ENCODE results near the gene DYNLL1. TPM values are rescaled to one million over a fixed set of nuclear protein-coding genes. Genes with fewer than 3 reads are reported as not detected.

The DYNLL1 gene
- total and polyA plus RNA-seq, 2 experiments from 2014 or later, result 340 to 782 TPM

DNA sequence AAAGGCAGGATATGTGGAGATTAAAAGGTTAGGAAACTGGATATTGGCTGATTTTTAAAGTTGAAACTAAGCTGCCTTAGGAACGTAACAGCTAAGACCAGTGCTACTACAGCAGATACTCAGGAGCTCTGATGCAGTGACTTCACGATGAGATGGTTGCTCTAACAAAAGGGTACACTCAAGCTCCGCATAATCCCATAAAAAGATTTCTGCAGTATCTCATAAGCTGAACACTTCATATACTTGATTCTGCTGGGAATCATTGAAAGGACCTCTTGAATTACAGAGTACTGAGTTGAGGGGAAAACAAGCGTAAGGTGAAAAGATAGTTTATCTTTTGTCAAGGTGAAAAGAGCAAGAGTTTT is 41.9 kb downstream of the DYNLL1 start:
- in situ Hi-C loops (cut with MboI), result no loop called here
- peak overlapping the region; percentile 45 for H3K4me3 ChIP-seq
- peak overlapping the region; percentile 49; the same call in 1 of the 2 replicates for H3K27ac ChIP-seq
- H3K4me1 ChIP-seq (ENCODE audit: insufficient read depth), result peaks cover 49% of the 10 kb centered on the region
- peak overlapping the region; percentile 35; the same call in 1 of the 2 replicates for H3K9ac ChIP-seq
- peaks cover 87% of the 10 kb centered on the region for H3K79me2 ChIP-seq (ENCODE audit: insufficient read depth)
- no peak overlapping the region for H2AFZ ChIP-seq
- H3K9me2 ChIP-seq (ENCODE audit: insufficient read depth), result no peaks in the 10 kb centered on the region
- no peaks in the 10 kb centered on the region for H3K27me3 ChIP-seq (replicated peaks; ENCODE audit: insufficient read depth)
- whole genome bisulfite sequencing, 2 experiments (ENCODE audit: low coverage in 1 of 2, low lambda C conversion rate in 2 of 2, missing lambda C conversion rate in 2 of 2), result 64 to 73% methylated on average over 4 of the region's 4 CpGs
- TF ChIP-seq EZH2phosphoT487 (IDR thresholded peaks at IDR 0.05; ENCODE audit: insufficient read depth, low read depth) (no peak), EZH2 (IDR thresholded peaks at IDR 0.05; ENCODE audit: insufficient read depth, poor library complexity, severe bottlenecking) (no peak)
- no peaks in the 10 kb centered on the region for H3K9me3 ChIP-seq (ENCODE audit: low read depth)
- peaks cover 44% of the 10 kb centered on the region for H3F3A ChIP-seq (ENCODE audit: insufficient read depth)
- peaks cover 43% of the 10 kb centered on the region for H4K20me1 ChIP-seq (ENCODE audit: insufficient read depth)
- H3K36me3 ChIP-seq (ENCODE audit: low read depth), result no peaks in the 10 kb centered on the region
- H3K4me2 ChIP-seq (ENCODE audit: unreplicated experiment), result peak overlapping the region; percentile 74
- DNase-seq, result peak; percentile 4

DNA sequence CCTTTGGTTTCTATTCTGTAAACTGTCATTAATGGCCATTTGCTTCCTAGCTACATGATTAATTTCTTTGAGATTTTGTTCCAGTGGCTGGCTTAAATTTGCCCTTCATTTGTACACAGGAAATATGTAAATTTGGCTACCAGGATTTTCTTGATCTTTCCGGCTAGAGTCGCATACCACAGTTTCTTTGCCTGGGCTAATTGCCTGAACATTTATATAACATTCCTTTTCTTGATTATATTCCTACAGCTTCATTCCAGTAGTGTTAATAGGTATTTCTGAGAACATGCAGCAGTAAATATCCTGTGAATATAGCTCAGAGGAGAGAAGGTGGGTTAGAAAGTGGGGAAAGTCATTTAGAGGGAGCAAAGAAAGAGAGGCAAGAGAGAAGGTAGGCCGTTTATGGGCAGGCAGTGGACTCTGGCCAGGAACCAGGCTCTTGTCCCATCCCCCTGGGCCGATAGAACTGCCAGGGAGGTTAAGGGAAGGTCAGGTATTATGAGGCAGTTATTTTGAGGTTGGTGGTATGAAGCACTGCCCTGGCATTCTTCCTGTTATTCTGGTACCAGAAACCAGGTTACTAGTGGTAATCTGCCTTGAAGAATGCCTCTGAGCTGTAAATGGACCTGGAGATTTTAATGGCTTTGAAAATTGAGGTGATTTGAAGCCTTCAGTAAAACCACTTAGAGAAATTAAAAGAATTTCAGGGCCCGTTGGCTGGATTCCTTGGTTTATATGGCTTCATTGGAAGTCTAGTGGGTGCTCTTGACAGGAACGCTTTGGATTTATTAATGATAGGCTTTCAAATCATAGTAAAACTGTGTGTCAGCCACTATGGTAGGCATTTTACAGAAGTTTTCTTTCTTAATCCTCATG is 42.6 kb downstream of the DYNLL1 start:
- Histone ChIP-seq H3K4me1 (ENCODE audit: insufficient read depth) (peaks cover 49% of the 10 kb centered on the region), H3K9me3 (ENCODE audit: low read depth) (no peaks in the 10 kb centered on the region), H3K9ac (peak overlapping the region; percentile 35; the same call in 1 of the 2 replicates), H3K79me2 (ENCODE audit: insufficient read depth) (peaks cover 94% of the 10 kb centered on the region), H4K20me1 (ENCODE audit: insufficient read depth) (peaks cover 48% of the 10 kb centered on the region), H3K27me3 (replicated peaks; ENCODE audit: insufficient read depth) (no peaks in the 10 kb centered on the region), H3K4me2 (ENCODE audit: unreplicated experiment) (peak overlapping the region; percentile 74), H2AFZ (no peak overlapping the region), H3K36me3 (ENCODE audit: low read depth) (no peaks in the 10 kb centered on the region), H3K9me2 (ENCODE audit: insufficient read depth) (no peaks in the 10 kb centered on the region), H3F3A (ENCODE audit: insufficient read depth) (peaks cover 44% of the 10 kb centered on the region), H3K27ac (peak overlapping the region; percentile 49), H3K4me3 (peak overlapping the region; percentile 45)
- in situ Hi-C loops (cut with MboI), result no loop called here
- TF ChIP-seq EZH2 (IDR thresholded peaks at IDR 0.05; ENCODE audit: insufficient read depth, poor library complexity, severe bottlenecking) (no peak), EZH2phosphoT487 (IDR thresholded peaks at IDR 0.05; ENCODE audit: insufficient read depth, low read depth) (no peak)
- DNase-seq, result peak; percentile 72
- 25 to 29% methylated on average over 6 of the region's 6 CpGs for WGBS, 2 experiments (ENCODE audit: low coverage in 1 of 2, low lambda C conversion rate in 2 of 2, missing lambda C conversion rate in 2 of 2)

DNA sequence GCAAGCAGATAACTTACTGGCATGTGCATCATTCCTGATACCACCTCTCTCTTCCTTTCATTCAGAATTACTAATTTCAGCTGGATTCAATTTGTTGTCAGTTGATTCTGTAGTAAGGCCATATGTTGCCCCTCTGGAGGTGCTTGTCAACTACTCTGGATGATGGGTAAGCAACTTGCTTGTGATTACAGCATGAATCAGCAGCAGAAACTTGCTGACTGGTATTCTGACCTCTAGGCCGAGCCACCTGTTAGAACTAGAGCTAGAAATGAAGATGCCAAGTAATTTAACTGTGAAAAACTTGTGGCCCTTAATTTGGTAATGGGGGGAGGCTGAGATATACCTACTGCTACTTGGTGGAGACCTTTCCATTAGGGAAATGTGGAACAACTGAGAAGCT is 43.4 kb downstream of the DYNLL1 start:
- Histone ChIP-seq H3K9me2 (ENCODE audit: insufficient read depth) (no peaks in the 10 kb centered on the region), H3K9ac (peak overlapping the region; percentile 2; the same call in 1 of the 2 replicates), H3K4me1 (ENCODE audit: insufficient read depth) (peaks cover 49% of the 10 kb centered on the region), H3K79me2 (ENCODE audit: insufficient read depth) (peaks cover 100% of the 10 kb centered on the region), H3K4me2 (ENCODE audit: unreplicated experiment) (peak overlapping the region; percentile 74), H3F3A (ENCODE audit: insufficient read depth) (peaks cover 44% of the 10 kb centered on the region), H3K9me3 (ENCODE audit: low read depth) (no peaks in the 10 kb centered on the region), H3K4me3 (peak overlapping the region; percentile 45; the same call in 1 of the 2 replicates), H2AFZ (no peak overlapping the region), H3K27ac (peak overlapping the region; percentile 49), H3K27me3 (replicated peaks; ENCODE audit: insufficient read depth) (no peaks in the 10 kb centered on the region), H3K36me3 (ENCODE audit: low read depth) (no peaks in the 10 kb centered on the region), H4K20me1 (ENCODE audit: insufficient read depth) (peaks cover 53% of the 10 kb centered on the region)
- peak; percentile 62 for DNase-seq
- WGBS, 2 experiments (ENCODE audit: low coverage in 1 of 2, low lambda C conversion rate in 2 of 2, missing lambda C conversion rate in 2 of 2), result 43 to 44% methylated on average over 1 of the region's 1 CpG
- TF ChIP-seq EZH2 (IDR thresholded peaks at IDR 0.05; ENCODE audit: insufficient read depth, poor library complexity, severe bottlenecking) (no peak), EZH2phosphoT487 (IDR thresholded peaks at IDR 0.05; ENCODE audit: insufficient read depth, low read depth) (no peak)
- in situ Hi-C loops (cut with MboI), result no loop called here

DNA sequence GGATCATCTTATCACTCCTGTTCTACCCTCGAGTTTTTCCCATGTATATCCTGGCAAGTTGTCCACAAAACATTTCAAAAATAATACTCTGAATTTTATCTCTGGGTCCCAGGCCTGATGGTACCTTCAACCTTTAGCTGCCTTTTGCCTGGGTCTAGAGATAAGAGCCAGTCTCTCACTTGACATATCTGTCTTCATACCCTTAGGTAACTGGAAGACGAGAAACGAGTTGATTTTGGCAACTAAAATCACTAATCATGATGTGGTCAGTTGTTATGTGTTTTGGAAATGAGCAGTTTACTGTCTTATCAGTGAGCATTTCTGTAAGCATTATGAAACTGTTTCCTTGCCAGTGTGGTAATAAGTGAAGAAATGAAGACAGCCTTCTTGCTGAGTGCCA is 44.5 kb downstream of the DYNLL1 start:
- TF ChIP-seq EZH2 (IDR thresholded peaks at IDR 0.05; ENCODE audit: insufficient read depth, poor library complexity, severe bottlenecking), result no peak
- TF ChIP-seq EZH2phosphoT487 (IDR thresholded peaks at IDR 0.05; ENCODE audit: insufficient read depth, low read depth), result no peak
- 0 out of 2 replicates have a peak overlapping the region, but pooled peaks have one; percentile 19 for H3K27ac ChIP-seq
- H3K9me3 ChIP-seq (ENCODE audit: low read depth), result no peaks in the 10 kb centered on the region
- H3K79me2 ChIP-seq (ENCODE audit: insufficient read depth), result peaks cover 100% of the 10 kb centered on the region
- H3K4me1 ChIP-seq (ENCODE audit: insufficient read depth), result peaks cover 48% of the 10 kb centered on the region
- H2AFZ ChIP-seq, result no peak overlapping the region
- H3K9ac ChIP-seq, result no peak overlapping the region
- no peak overlapping the region for H3K4me3 ChIP-seq
- H3K4me2 ChIP-seq (ENCODE audit: unreplicated experiment), result no peak overlapping the region
- peaks cover 53% of the 10 kb centered on the region for H4K20me1 ChIP-seq (ENCODE audit: insufficient read depth)
- H3K27me3 ChIP-seq (replicated peaks; ENCODE audit: insufficient read depth), result no peaks in the 10 kb centered on the region
- DNase-seq, result peak; percentile 46
- H3K9me2 ChIP-seq (ENCODE audit: insufficient read depth), result no peaks in the 10 kb centered on the region
- WGBS, 2 experiments (ENCODE audit: low coverage in 1 of 2, low lambda C conversion rate in 2 of 2, missing lambda C conversion rate in 2 of 2), result 11% methylated on average over 3 of the region's 3 CpGs
- in situ Hi-C loops (cut with MboI), result no loop called here
- no peaks in the 10 kb centered on the region for H3K36me3 ChIP-seq (ENCODE audit: low read depth)
- H3F3A ChIP-seq (ENCODE audit: insufficient read depth), result peaks cover 44% of the 10 kb centered on the region

Data from GM23248 (cell line).